ENCODE measurements around the gene TRA2B.
A peak's percentile ranks its signal among the peaks of the same experiment; 100 is the strongest.

The TRA2B gene

GRCh38 chr3:185937689-185938374 is at the start of gene TRA2B:
Gene TRA2B, minus strand, starts transcription at chr3:185938014. Its CDS starts 154 bp downstream, at chr3:185937860.
- DNase-seq = peak; percentile 96

GRCh38 chr3:185986198-185986777 is 48.5 kb upstream of the TRA2B start:
- no peak for DNase-seq

- DNase-seq = no peak
Observed at GRCh38 chr3:185984203-185984602, 46.4 kb upstream of the TRA2B start.

GRCh38 chr3:185983495-185984141 is 45.8 kb upstream of the TRA2B start:
- DNase-seq = no peak

- no peak for DNase-seq
Observed at GRCh38 chr3:185982632-185983031, 44.8 kb upstream of the TRA2B start.

GRCh38 chr3:185981621-185982020 is 43.8 kb upstream of the TRA2B start:
- DNase-seq = no peak

GRCh38 chr3:185979721-185980121 is 41.9 kb upstream of the TRA2B start:
- DNase-seq = no peak

- no peak for DNase-seq
Observed at GRCh38 chr3:185978516-185978915, 40.7 kb upstream of the TRA2B start.

- no peak for DNase-seq
Observed at GRCh38 chr3:185977679-185978040, 39.8 kb upstream of the TRA2B start.

- peak; percentile 35 for DNase-seq
Observed at GRCh38 chr3:185976977-185977678, 39.3 kb upstream of the TRA2B start.

- no peak for DNase-seq
Observed at GRCh38 chr3:185976100-185976499, 38.3 kb upstream of the TRA2B start.

GRCh38 chr3:185971579-185971978 is 33.8 kb upstream of the TRA2B start:
- no peak for DNase-seq

GRCh38 chr3:185968168-185968567 is 30.4 kb upstream of the TRA2B start:
- DNase-seq = no peak

GRCh38 chr3:185966655-185967054 is 28.8 kb upstream of the TRA2B start:
- no peak for DNase-seq

- DNase-seq = no peak
Observed at GRCh38 chr3:185965496-185965895, 27.7 kb upstream of the TRA2B start.

GRCh38 chr3:185961675-185962232 is 23.9 kb upstream of the TRA2B start:
- DNase-seq = no peak

- DNase-seq = no peak
Observed at GRCh38 chr3:185960522-185961288, 22.9 kb upstream of the TRA2B start.

GRCh38 chr3:185959609-185960521 is 22.1 kb upstream of the TRA2B start:
- no peak for DNase-seq

GRCh38 chr3:185958626-185959025 is 20.8 kb upstream of the TRA2B start:
- no peak for DNase-seq

- no peak for DNase-seq
Observed at GRCh38 chr3:185956244-185956643, 18.4 kb upstream of the TRA2B start.

GRCh38 chr3:185954366-185954723 is 16.5 kb upstream of the TRA2B start:
- no peak for DNase-seq

GRCh38 chr3:185950728-185951127 is 12.9 kb upstream of the TRA2B start:
- no peak for DNase-seq

All from NCI-H524 treated with DMSO at 0.1 percent for 48 hours (cell line).